ENCODE measurements around the gene HSBP1L1.

Gene HSBP1L1

DNA sequence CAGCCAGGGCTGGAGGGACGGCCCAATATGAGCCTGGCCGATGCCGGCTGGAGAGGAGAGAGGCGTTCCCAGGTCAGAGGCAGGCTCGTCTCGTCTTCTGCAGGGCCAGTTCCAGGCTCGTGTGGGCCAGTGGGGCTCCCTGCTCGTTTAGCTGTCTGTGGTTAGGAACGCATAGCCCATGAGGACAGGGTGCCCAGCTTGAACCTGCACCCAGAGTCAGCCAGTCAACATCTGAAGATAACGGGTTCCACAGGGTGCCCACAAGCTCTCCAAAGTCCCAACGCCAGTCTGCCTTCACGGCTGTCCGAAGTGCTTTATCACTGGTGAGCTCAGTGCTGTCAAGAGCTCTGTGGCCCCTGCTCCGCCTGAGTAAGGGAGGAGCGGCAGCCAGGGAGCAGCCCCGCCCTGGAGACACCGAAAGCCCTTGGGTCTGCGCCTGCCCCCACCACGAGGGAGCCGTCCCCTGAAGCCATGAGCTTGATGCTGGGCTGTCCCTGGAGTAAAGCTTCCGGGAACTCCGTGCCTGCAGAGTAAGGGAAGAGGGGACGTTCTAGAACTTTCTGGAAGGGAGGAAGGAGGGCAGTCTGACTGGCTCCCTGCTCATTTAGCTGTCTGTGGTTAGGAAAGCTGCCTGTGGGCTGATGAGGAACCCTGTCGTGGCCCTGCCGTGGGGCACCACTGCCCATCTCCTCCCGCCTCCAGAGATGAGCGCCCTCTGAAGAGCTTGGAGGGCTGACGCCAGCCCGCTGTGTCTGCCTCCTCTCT, 2.7 kb upstream of the HSBP1L1 start:
- no peak for DNase-seq

DNA sequence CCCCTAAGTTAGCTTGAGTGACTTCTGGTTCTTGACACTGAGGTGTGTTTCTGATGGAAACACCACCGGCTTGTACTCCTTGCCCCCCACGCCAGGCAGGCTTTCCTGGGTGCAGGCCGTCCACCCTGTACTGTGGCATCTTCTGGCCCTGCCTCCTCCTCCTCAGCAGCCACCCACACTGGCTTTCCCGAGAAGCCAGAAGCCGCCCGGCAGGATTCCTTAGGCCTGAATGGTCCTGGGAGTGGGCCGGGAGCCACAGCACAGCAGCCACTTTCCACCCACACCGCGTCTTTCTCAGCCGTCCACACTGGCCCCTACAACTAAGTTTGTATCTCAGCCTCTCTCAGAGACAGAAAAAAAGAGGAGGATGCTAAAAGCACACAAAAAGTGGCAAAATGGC, 2.1 kb upstream of the HSBP1L1 start:
- DNase-seq: no peak

DNA sequence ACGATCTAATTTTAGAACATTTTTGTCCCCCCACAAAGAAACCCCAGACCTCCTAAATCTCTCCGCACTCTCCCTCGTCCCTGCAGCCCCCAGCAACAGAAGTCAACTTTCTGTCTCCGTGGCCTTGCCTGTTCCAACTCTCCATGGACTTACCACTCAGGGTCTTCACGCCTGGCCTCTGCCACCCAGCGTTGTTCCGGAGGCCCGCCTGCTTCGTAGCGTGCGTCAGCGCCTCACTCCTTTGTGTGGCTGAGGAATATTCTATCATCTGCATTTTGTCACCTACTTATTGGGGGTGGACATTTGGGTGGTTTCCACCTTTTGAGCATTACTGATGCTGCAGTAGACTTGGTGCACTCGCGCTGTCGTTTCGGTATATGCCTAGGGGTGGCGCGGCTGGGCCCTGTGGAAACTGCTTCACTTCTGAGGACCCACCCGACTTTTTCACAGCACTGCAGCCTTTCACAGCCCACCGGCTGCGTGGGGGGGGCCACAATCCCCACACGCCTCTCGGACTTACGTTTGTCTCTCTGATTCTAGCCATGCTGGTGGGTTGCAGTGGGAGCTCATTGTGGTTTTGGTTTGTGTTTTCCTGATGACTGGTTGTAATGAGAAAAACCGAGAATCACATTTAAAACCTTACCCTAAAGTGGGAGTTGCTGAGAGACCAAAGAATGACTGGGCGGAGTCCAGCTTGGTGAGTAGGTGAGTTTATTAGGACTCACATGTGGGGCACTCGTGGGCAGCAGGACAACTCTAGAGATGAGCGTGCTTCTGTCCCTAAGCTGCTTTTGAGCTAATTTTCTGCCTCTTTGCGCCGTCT, 1.4 kb upstream of the HSBP1L1 start:
- DNase-seq: peak; percentile 60 to 73

DNA sequence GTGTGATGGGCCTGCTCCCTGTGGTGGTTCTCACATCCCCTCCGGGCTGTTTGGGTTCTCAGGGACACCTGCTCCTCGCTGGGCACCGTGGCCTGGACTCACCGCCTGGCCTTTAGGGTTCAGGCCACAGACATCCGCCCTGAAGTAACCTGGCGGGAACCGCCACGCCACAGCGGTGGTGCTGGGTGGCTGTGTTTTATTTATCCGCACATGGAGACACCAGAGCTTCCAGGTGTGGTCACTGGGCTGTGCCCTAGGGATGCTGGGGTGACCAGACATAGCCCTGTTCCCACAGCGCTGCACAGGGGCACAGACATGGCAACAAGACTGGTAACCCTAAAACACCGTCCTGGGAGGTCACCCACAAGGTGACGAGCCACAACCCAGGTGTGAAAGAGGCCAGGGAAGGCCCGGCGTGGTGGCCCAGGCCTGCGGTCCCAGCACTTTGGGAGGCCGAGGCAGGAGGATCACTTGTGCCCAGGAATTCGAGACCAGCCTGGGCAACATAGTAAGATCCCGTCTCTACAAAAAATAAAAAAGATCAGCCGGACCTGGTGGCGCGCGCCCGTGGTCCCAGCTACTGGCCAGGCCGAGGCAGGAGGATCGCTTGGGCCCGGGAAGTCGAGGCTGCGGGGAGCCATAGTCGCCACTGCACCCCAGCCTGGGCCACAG, 649 bp upstream of the HSBP1L1 start:
- DNase-seq: no peak

DNA sequence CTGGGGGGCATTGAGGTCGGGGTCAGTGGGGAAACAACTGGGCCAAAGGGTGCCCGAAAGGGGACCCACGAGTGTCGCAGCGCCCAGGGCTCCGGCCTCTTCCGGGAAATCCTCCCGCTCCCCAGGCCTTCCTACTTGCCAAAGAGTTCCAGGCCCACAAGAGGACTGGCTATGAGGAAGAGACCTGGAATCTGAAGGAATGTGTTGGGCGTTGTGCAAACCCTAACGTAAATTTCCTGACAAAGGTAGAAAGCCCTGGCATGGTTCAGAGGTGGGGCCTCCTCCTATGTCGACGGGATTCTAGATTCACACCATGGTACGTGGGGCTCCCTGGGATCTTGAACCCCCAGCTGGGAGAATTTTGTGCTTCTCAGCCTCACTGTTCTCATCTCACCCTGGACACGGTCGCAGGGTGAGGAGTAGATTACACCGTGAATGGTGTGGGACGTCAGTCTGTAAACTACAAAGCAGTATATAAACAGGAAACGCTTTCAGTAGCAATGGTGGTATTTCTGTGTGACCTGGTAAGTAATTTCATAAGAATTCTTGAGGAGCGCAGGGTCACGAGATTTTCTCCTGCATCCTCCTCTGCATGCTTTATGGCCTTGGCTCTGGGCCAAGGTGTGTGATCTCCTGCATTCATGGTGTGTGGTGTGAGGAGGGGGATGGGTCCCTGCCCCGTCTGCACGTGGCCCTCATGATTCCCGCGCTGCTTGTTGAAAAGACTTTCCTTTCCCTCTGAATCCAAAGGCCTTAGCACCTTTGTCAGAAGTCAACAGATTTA, 868 bp downstream of the HSBP1L1 start:
- DNase-seq: peak in 1 of 2 experiments; percentile 35

DNA sequence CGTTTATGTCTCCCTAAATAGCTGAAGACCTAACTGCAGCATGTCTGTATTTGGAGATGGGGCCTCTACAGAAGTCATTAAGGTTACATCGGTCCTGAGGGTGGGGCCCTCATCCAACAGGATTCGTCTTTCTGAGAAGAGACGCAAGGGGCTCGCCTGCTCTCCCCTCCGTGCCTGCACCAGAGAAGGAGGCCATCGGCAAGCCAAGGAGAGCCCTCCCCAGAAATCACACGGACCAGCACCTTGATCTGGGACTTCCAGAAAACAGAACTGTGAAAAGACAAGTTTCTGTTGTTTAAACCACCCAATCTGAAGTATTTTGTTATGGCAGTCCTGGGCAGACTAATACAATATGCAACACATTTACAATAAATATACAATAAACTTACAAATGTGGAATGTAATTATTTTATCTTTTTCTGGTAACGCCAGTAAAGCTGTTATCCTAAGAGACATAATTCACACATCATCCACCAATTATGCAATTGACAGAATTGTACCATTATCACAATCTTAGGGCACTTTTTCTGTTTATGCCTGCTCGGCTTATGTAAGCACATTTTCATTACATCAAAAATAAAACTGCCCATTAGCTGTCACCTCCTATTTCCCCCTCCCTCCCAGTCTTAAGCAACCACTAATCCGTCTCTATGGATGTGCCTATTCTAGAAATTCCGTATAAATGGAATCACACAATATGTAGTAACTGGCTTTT, 6.1 kb downstream of the HSBP1L1 start:
- no peak for DNase-seq

DNA sequence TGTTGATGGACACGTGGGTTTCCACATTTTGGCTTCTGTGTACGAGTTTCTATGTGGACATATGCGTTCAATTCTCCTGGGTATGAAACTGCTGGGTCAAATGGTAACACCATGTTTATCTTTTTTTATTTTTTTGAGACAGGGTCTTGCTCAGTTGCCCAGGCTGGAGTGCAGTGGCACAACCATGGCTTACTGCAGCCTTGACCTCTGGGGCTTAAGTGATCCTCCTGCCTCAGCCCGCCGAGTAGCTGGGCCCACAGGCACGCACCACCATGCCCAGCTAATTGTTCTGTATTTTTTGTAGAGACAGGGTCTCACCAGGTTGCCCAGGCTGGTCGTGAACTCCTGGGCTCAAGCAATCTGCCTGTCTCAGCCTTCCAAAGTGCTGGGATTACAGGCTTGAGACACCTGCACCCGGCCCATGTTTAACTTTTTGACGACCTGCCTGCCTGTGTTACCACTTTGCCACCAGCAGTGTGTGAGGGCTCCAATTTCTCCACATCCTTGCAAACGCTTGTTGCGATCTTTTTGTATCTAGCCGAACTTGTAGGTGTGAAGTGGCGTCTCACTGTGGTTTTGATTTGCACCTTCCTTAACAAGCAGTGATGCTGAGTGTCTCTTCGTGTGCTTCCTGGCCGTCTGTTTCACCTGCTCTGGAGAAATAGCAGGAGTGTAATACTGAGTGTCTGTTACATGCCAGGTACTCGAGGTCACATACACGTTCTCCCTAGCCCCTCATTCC, 6.9 kb downstream of the HSBP1L1 start:
- DNase-seq: no peak

DNA sequence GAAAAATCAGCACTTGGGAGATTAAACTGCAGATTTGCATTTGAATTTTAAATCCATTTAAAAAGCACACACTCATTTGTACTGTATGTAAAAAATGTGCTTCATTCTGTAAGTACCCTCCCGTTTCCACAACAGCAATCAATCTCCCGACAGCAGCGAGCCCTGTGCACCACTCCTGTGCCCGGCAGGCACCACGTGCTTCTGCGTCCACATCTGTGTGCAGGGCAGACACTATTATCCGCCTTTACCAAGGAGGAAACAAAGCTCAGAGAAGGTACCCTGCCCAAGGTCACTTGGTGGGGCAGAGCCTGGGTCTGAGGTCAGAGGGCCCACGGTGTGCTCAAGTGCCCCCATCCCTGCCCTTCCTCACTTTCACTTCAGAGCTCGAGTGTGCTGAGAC, 7.5 kb downstream of the HSBP1L1 start:
- no peak for DNase-seq

DNA sequence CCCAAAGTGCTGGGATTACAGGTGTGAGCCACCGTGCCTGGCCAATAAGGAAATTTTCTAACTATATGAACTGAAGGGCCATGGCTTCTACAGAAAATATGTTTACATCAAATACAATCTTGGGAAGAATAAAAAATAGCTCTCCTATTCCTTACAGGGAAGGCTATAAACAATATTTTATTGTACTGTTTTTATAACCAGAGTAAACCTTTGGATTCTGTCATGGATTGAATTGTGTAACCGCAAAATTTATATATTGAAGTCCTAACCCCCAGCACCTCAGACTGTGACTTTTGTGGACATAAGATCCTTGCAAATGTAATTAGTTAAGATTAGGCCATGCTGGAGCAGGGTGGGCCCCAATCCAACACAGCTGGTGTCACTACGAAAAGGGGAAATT, 8.3 kb downstream of the HSBP1L1 start:
- no peak for DNase-seq

DNA sequence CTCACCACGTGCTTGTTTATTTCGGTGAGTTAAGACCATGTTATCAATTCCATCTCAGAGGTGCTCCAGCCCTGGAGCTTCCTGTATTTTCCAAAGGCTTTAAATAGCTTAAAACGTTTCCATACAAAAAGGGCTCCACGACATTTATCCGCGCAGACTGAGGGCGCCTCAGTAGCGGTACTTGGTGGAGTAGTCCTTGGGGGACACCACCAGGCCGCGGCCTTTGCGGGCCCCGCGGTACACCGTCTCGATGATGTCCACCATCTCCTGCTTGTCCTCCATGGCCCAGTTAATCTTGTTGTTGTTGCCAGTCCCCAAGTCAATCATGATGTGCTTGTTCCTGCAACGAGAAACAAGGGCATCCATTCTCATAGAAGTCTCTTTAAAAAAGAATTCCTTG, 9.1 kb downstream of the HSBP1L1 start:
- no peak for DNase-seq

DNA sequence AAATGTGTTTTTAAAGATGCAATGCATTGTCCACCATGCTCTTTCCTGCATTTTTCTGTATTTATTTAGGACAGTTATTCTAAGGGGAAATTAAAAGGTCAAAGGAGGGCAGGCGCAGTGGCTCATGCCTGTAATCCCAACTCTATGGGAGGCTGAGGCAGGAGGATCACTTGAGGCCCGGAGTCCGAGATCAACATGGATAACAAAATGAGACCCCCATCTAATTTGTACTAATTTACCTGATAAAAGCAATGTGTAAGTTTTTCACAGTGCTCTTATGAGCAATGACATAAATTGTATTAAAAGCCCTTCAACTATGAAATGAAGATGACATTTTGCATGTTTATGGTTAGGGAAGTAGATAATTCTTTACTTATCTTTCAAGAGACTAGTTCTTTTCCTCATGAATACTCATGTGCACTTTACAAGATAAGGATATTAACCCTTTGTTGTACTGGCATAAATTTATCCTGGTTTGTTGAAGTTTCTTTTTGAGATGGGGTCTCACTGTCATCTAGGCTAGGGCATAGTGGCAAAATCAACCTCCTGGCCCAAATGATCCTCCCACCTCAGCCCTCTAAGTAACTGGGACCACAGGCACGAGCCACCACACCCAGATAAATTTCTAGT, 9.7 kb downstream of the HSBP1L1 start:
- no peak for DNase-seq

DNA sequence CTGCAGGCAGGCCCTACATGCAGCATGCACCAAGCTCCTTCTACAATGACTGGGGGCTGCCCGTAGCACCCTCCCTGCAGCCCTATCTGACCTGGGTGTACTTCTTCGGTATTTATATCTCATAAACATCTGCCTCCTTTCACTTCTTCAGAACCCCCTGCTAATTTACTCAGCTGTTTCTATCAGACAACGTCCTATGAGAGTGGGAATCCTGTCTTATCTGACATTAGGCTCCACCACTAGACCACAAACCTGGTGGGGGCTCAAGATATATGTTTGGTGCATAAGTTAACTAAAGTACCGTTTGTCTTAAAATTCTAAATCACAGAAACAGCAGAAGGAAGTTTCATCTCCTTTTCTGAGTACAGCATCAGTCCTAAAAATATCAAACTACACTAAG, 10.6 kb downstream of the HSBP1L1 start:
- DNase-seq: no peak

DNA sequence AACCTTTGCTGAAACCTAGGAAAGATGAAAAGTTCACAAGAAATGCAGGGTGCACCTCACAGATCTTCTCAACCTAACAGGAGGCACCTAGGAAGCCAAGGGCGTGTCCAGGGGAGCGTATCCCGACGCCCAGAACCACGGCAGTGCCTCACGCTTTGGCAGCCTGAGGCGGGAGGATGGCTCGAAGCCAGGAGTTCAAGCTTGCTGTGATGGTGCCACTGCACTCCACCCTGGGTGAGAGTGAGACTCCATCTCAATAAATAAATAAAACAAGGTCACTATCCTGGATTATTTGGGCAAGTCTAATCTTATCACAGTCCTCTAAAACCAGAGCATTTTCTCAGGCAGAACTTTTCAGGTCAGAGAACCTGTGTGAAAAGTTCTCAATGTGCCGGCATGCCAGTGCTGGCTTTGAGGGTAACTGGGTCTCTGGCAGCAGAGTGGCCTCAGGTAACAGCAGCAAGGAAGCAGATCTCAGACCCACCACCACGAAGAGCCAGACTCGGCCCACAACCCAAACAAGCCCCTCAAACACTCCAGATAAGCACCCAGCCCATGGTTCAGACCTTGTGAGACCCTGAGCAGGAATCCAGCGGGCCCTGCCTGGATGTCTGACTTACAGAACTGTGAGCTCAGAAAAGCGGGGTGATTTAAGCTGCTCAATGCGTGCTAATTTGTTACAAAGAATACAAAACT, 11.7 kb downstream of the HSBP1L1 start:
- no peak for DNase-seq

DNA sequence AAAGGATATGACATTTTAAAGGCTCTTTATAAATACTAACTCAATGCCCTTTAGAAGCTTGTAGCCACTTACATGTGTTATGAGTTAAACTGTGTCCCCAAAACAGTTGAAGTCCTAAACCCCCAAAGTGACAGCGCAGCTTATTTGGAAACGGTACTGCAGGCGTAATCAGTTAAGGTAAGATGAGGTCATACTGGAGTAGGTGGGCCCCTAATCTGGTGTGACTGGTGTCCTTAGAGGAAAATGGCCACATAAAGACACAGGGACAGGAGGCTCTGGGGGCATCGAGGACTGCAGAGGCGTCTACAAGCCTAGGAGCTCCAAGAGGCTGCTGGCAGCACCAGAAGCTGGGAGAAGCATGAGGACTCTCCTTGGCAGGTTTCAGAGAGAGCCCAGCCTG, 15.4 kb downstream of the HSBP1L1 start:
- DNase-seq: no peak

DNA sequence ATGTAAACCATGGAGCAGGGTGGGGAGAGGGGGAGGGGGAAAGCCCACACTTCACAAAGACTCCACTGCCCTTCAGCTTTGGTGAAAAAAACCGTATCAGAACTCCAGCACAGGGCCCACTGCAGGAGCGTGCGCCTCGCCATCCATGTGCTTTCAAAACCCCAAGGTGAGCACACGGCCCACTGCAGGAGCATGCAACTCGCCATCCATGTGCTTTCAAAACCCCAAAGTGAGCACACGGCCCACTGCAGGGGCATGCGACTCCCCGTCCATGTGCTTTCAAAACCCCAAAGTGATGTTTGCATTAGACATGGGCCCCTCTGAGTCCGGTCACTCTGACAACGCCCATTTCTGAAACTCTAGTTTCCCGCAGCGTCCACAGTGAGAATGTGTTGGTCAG, 16.1 kb downstream of the HSBP1L1 start:
- no peak for DNase-seq

DNA sequence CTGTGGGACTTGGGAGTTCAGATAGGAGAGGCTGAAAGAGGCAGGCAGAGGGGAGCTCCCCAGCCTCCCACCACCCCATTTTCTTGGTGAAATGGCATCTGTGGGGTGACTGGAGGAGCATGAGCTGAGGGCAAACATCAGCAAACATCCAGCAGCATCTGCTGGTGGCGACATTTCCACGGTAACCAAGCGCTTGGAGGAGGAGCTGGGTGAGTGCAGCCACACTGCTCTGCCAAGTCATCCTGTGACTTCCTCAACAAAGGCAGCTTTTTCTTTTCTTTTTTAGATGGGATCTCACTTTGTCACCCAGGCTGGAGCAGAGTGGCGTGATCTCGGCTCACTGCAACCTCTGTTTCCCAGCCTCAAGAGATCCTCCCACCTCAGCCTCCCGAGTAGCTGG, 18.3 kb downstream of the HSBP1L1 start:
- peak; percentile 28 to 45 for DNase-seq

DNA sequence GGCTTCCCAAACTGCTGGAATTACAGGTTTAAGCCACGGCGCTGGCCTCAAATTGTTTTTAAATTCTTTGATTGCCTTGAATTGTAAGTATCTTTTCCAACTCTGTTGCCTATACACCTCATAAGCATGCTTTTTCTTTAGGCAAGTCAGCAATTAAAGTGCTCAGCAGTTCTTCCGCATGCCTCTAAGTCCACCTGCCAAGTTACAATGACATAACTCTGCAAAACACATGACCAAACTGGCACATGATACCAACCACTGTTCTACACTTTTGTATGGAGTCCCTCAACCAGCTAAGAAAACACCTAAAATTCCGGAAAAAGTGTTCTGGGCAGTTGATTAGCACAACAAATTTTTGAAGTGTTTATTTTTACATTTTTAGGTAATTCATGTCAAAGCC, 18.8 kb downstream of the HSBP1L1 start:
- DNase-seq: no peak

DNA sequence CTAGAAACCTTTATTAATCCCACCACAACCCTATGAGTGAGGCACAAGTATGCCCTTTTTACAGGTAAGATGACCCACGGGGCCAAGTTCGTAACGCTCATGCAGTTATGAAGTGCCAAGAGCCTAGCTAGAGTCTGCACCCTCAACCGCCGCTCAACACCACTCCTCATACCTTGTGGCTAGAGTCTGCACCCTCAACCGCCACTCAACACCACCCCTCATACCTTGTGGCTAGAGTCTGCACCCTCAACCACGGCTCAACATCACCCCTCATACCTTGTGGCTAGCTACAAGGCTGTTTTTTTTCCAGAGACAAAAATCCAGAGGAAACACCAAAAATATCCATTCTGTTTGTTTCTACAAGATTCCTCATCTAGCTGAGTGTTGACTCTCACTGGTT, 19.4 kb downstream of the HSBP1L1 start:
- DNase-seq: no peak

DNA sequence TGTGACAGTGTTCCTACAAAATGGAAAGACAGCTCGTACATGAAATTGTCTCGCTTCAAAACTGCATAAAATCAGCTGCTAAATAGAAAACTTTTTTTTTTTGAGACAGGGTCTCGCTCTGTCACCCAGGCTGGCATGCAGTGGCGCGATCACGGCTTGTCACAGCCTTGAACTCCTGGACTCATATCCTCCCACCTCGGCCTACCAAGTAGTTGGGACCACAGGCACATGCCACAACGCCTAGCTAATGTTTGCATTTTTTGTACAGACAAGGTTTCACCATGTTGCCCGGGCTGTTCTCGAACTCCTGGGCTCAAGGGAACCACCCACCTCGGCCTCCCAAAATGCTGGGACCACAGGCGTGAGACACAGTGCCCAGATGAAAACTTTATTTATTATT, 20.7 kb downstream of the HSBP1L1 start:
- no peak for DNase-seq

DNA sequence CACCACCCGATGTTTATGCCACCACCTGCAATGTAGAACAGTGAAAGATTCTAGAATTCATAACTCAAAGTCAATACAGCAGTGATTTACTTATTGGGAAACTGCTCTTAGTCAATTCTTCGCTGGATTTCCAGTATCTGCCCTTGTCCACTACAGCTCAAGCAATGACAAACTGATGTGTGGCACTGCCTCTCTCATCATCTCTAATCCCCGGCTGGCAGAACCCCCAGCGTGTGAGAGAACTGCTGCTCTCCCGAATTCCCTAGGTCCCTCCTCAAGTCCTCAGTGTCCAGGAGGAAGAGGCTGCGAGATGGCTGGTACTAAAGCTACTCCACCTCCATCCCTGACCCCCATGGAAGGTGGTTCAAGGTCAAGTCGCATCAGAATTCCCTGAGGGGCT, 22.3 kb downstream of the HSBP1L1 start:
- no peak for DNase-seq

DNA sequence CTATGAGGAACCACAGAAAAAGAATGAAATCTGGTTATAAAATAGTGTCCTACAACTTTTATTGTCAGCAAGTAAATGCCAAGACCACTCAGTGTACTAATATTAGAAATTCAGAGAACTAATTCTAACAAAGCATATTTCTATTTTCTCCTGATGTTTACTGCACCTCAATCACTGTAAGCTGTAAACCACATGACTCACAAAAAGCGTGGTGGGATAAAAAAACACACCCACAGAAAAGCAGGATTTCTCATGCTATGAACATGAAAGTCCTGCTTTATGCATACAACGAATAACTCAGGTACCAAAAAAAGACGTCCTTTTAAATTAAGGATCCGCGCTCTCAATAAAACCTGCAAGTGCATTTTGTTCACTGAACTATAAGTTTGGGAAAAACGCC, 23.1 kb downstream of the HSBP1L1 start:
- no peak for DNase-seq
